HCT116 (cell line): ENCODE results near the gene PRPF19. TPM values are rescaled to one million over a fixed set of nuclear protein-coding genes. Genes with fewer than 3 reads are reported as not detected.

Source experiments
- ATAC-seq: fragments of 200-7000 bp; cut with Tn5 transposase; 2 replicates; pipeline ENCODE4 v1.9.1; 2020; ENCODE audit warnings: mild to moderate bottlenecking, moderate library complexity
- Bru-seq: library from RNA; stranded (reverse); fragments of 400-500 nt; gene quantifications from one replicate; lab custom pipeline; 2021; lab: Mats Ljungman, UMichigan
- BruChase-seq, 2 experiments: library from RNA; stranded (reverse); fragments of 400-500 nt; gene quantifications; one replicate each; lab custom pipeline; 2021; lab: Mats Ljungman, UMichigan
- BruUV-seq: library from RNA; stranded (reverse); fragments of 400-500 nt; replicated peaks from 2 replicates; lab custom pipeline; 2021; lab: Mats Ljungman, UMichigan
- CTCF ChIA-PET: fragments of 300-600 bp; sonication (Branson Sonifier 250); formaldehyde crosslinking; loops from one replicate; lab custom pipeline; 2021; ENCODE audit warnings: antibody characterized with exemption; lab: Charles Lee
- POLR2A ChIA-PET: fragments of 300-600, 350-600 bp; sonication (Branson Sonifier 250); formaldehyde crosslinking; loops from one replicate; lab custom pipeline; 2021; ENCODE audit warnings: antibody characterized with exemption; lab: Charles Lee
- RAD21 ChIA-PET, 2 experiments: fragments of 300-600 bp; sonication (Branson Sonifier 250); formaldehyde crosslinking; loops; one replicate each; lab custom pipeline; 2023; ENCODE audit warnings: low total read pairs in 2 of 2; ENCODE audit not compliant: uncharacterized antibody in 2 of 2, unreplicated experiment in 2 of 2, low non-redundant PET in 1 of 2; lab: Charles Lee
- DNase-seq: peaks from one replicate; pipeline ENCODE4 v3.0.0-alpha.2; 2010; ENCODE audit warnings: low read depth, low spot score
- H2AFZ ChIP-seq: fragments of 200-600 bp; shearing (Covaris generic), sonication (generic); 2 replicates; pipeline ENCODE4 v1.6.1; 2017; ENCODE audit warnings: low read depth, mixed run types, mixed read lengths, antibody characterized with exemption, low read length; ENCODE audit not compliant: poor library complexity, severe bottlenecking
- H3K27ac ChIP-seq: 2 replicates; pipeline ENCODE4 v1.5.1; 2012; ENCODE audit warnings: low read depth, low read length
- H3K27me3 ChIP-seq: fragments of 200-600 bp; sonication (generic); 2 replicates; pipeline ENCODE4 v1.6.1; 2016; ENCODE audit warnings: mixed run types, low read length, mixed read lengths; ENCODE audit not compliant: insufficient read depth
- H3K36me3 ChIP-seq, 2 experiments: fragments of 200-500 bp in 1 of 2; fragments of 200-600 bp in 1 of 2; sonication (Bioruptor generic) in 1 of 2; sonication (generic) in 1 of 2; 2 replicates each; pipeline versions ENCODE4 v1.5.1 to v1.6.1; 2014 to 2016; ENCODE audit warnings: low read length in 2 of 2, inconsistent platforms in 1 of 2, mixed read lengths in 1 of 2, mixed run types in 1 of 2; ENCODE audit not compliant: insufficient read depth in 2 of 2, control insufficient read depth in 1 of 2
- H3K4me1 ChIP-seq, 2 experiments: fragments of 200-600 bp in 1 of 2; sonication (generic) in 1 of 2; 2 replicates each; pipeline versions ENCODE4 v1.5.1 to v1.6.1; 2012 to 2017; ENCODE audit warnings: low read length in 2 of 2, inconsistent platforms in 1 of 2, mild to moderate bottlenecking in 1 of 2, mixed read lengths in 1 of 2, mixed run types in 1 of 2, moderate library complexity in 1 of 2; ENCODE audit not compliant: insufficient read depth in 2 of 2, control insufficient read depth in 1 of 2
- H3K4me2 ChIP-seq: fragments of 200-600 bp; sonication (generic); 2 replicates; pipeline ENCODE4 v1.6.1; 2017; ENCODE audit warnings: mixed run types, low read length, mixed read lengths
- H3K4me3 ChIP-seq, 2 experiments: fragments of 200-600 bp in 1 of 2; sonication (generic) in 1 of 2; replicated peaks in 1 of 2; 2 replicates each; pipeline ENCODE4 v1.5.1; 2011 to 2016; ENCODE audit warnings: low read length in 2 of 2, control low read depth in 1 of 2, low read depth in 1 of 2, mild to moderate bottlenecking in 1 of 2, mixed read lengths in 1 of 2, mixed run types in 1 of 2
- H3K79me2 ChIP-seq: fragments of 200-600 bp; sonication (generic); 2 replicates; pipeline ENCODE4 v1.6.1; 2017; ENCODE audit warnings: mild to moderate bottlenecking, mixed run types, low read length, moderate library complexity, mixed read lengths; ENCODE audit not compliant: insufficient read depth
- H3K9ac ChIP-seq: fragments of 200-600 bp; sonication (generic); 2 replicates; pipeline ENCODE4 v1.6.1; 2016; ENCODE audit warnings: low read length, mixed read lengths
- H3K9me2 ChIP-seq: fragments of 200-600 bp; sonication (generic), shearing (Covaris generic); 2 replicates; pipeline ENCODE4 v1.6.1; 2017; ENCODE audit warnings: mixed run types, mild to moderate bottlenecking, moderate library complexity; ENCODE audit not compliant: insufficient read depth
- H3K9me3 ChIP-seq, 2 experiments: fragments of 200-500 bp in 1 of 2; fragments of 200-600 bp in 1 of 2; sonication (Bioruptor generic) in 1 of 2; sonication (generic) in 1 of 2; 2 replicates each; pipeline ENCODE4 v1.6.1; 2014 to 2017; ENCODE audit warnings: low read length in 2 of 2, mixed read lengths in 2 of 2, inconsistent platforms in 1 of 2, low read depth in 1 of 2, mild to moderate bottlenecking in 1 of 2, mixed run types in 1 of 2, moderate library complexity in 1 of 2; ENCODE audit not compliant: control insufficient read depth in 1 of 2, insufficient read depth in 1 of 2
- H4K20me1 ChIP-seq: fragments of 200-600 bp; sonication (generic), shearing (Covaris generic); 2 replicates; pipeline ENCODE4 v1.6.1; 2017; ENCODE audit warnings: mixed run types, mild to moderate bottlenecking, moderate library complexity; ENCODE audit not compliant: insufficient read depth
- CEBPB ChIP-seq: IDR thresholded peaks from 2 replicates; pipeline ENCODE4 v1.6.1; 2012; ENCODE audit warnings: low read depth
- ELF1 ChIP-seq: IDR thresholded peaks from 2 replicates; pipeline ENCODE4 v1.6.1; 2012; ENCODE audit warnings: low read depth, borderline replicate concordance
- JUND ChIP-seq: IDR thresholded peaks from 2 replicates; pipeline ENCODE4 v1.6.1; 2012
- MAX ChIP-seq: IDR thresholded peaks from 2 replicates; pipeline ENCODE4 v1.6.1; 2012
- POLR2A ChIP-seq: IDR thresholded peaks from 2 replicates; pipeline ENCODE4 v1.7.0; 2011; ENCODE audit warnings: borderline replicate concordance; ENCODE audit not compliant: insufficient read depth, insufficient read length; ENCODE audit errors: extremely low read depth
- POLR2AphosphoS5 ChIP-seq: IDR thresholded peaks from 2 replicates; pipeline ENCODE4 v1.6.1; 2011; ENCODE audit warnings: mild to moderate bottlenecking, low read depth, low read length, moderate library complexity
- SIN3A ChIP-seq: IDR thresholded peaks from 2 replicates; pipeline ENCODE4 v1.6.1; 2012; ENCODE audit warnings: low read depth
- TCF7L2 ChIP-seq: IDR thresholded peaks from 2 replicates; pipeline ENCODE4 v1.7.0; 2011; ENCODE audit warnings: borderline replicate concordance, inconsistent platforms; ENCODE audit not compliant: insufficient read depth, insufficient read length; ENCODE audit errors: extremely low read depth
- YY1 ChIP-seq: IDR thresholded peaks from 2 replicates; pipeline ENCODE4 v1.6.1; 2011; ENCODE audit warnings: low read length, low read depth, moderate library complexity, mild to moderate bottlenecking; ENCODE audit not compliant: insufficient replicate concordance; ENCODE audit errors: extremely low read depth
- ZBTB33 ChIP-seq: IDR thresholded peaks from 2 replicates; pipeline ENCODE4 v1.6.1; 2011; ENCODE audit warnings: mild to moderate bottlenecking, low read length, moderate library complexity; ENCODE audit not compliant: insufficient replicate concordance; ENCODE audit errors: extremely low read depth
- ZFX ChIP-seq: fragments of 450-650 bp; IDR thresholded peaks from 2 replicates; pipeline ENCODE4 v1.6.1; 2017
- ZNF274 ChIP-seq: fragments of 200-500 bp; sonication (Bioruptor generic); IDR thresholded peaks from 2 replicates; pipeline ENCODE4 v1.6.1; 2014; ENCODE audit warnings: mild to moderate bottlenecking, low read depth, low read length, inconsistent platforms
- intact Hi-C: fragments of 100-400 bp; cut with micrococcal nuclease; formaldehyde crosslinking; loops from 2 replicates; pipeline ENCODE4 v1.10.0; 2022
- long read RNA-seq: library from polyadenylated mRNA; unstranded; transcript quantifications from one replicate; pipeline ENCODE4 v2.0.0, GENCODE V29; 2021; ENCODE audit not compliant: unreplicated experiment
- polyA plus RNA-seq: library from polyadenylated mRNA; unstranded; fragments of >200 nt; gene quantifications from 2 replicates; pipeline ENCODE4 v1.2.1, GENCODE V29; 2012; ENCODE audit warnings: missing spikeins
- total RNA-seq: library from RNA; stranded (reverse); gene quantifications from one replicate; pipeline ENCODE4 v1.2.1, GENCODE V29; 2021; ENCODE audit not compliant: unreplicated experiment

PRPF19 gene
- total RNA-seq (156 TPM), Bru-seq, nascent RNA (percentile 90 among the genes with signal in this experiment), BruChase-seq, experiment 1, labeled RNA remaining after a 6-hour chase (percentile 93 among the genes with signal in this experiment), BruChase-seq, experiment 2, labeled RNA remaining after a 2-hour chase (percentile 87 among the genes with signal in this experiment)
- polyA plus RNA-seq, result 138 and 147 TPM in 2 replicates
- long read RNA-seq, partial matches to known transcripts, result 14 of 15 reads
- long read RNA-seq, other reads (novel, unspliced or antisense), result 0 of 15 reads

GRCh38 chr11:60906132-60906972, at the start of gene PRPF19:
Gene PRPF19, minus strand, starts transcription at chr11:60906585. Its CDS starts 203 bp downstream, at chr11:60906382.
- Histone ChIP-seq H3K36me3 (peaks cover 13 to 24% of the 10 kb centered on the region in 2 experiments; a peak in 3 of 4 replicates), H3K79me2 (peaks cover 48% of the 10 kb centered on the region), H3K27ac (peak within 1 kb of the TSS; percentile 90), H4K20me1 (no peaks in the 10 kb centered on the region; the same call in 1 of the 2 replicates), H3K4me1 (peaks cover 10 to 19% of the 10 kb centered on the region in 2 experiments), H3K4me3 (peak within 1 kb of the TSS; percentile 84 to 92)
- peak; percentile 97 for ATAC-seq
- RAD21 ChIA-PET, result interaction anchor here in 1 of 2 experiments (0.7 kb wide), 1 partner anchor 552 kb away, joined by 3 read pairs; no protein-coding TSS in a partner anchor
- peak; percentile 91 for DNase-seq
- intact Hi-C loops, result no loop called here
- POLR2A ChIA-PET, result interaction anchor here (1.3 kb wide), 1 partner anchor 19 kb away, joined by 4 read pairs; no protein-coding TSS in a partner anchor
- TF ChIP-seq POLR2AphosphoS5 (peak; percentile 86), ELF1 (peak; percentile 71; the same call in 1 of the 2 replicates), JUND (no peak), ZFX (peak; percentile 37; the same call in 1 of the 2 replicates), MAX (peak; percentile 94), POLR2A (peak; percentile 36), ZNF274 (no peak), SIN3A (peak; percentile 91), ZBTB33 (peak; percentile 70), TCF7L2 (peak; percentile 29), YY1 (peak; percentile 38), CEBPB (no peak)
- TF ChIP-seq, all 23 proteins: peak for 9
- Histone ChIP-seq H3K9ac (peak within 1 kb of the TSS; percentile 98), H3K9me3 (no peaks in the 10 kb centered on the region), H3K9me2 (no peaks in the 10 kb centered on the region), H2AFZ (peak within 1 kb of the TSS; percentile 58), H3K27me3 (no peaks in the 10 kb centered on the region), H3K4me2 (peak within 1 kb of the TSS; percentile 87)
- CTCF ChIA-PET, result no interaction called here
- no TSS peak for BruUV-seq
